Vagina (tissue), 2 donors: ENCODE measurements around the gene FBXW9. TPM values are rescaled to one million over a fixed set of nuclear protein-coding genes. Genes with fewer than 3 reads are reported as not detected.

Experiments used
- DNase-seq, 2 donors: peaks; one replicate each; pipeline ENCODE4 v3.0.0-alpha.2; 2017; ENCODE audit errors: extremely low spot score in 2 of 2
- H3K27ac ChIP-seq: fragments of 200-600 bp; sonication (generic); one replicate; pipeline ENCODE4 v1.5.1; 2019
- H3K27me3 ChIP-seq: fragments of 200-600 bp; sonication (generic); one replicate; pipeline ENCODE4 v1.5.1; 2019
- H3K36me3 ChIP-seq, 2 donors: fragments of 200-600 bp; sonication (generic); one replicate each; pipeline ENCODE4 v1.5.1; 2017 to 2019
- H3K4me1 ChIP-seq: fragments of 200-600 bp; sonication (generic); one replicate; pipeline ENCODE4 v1.5.1; 2019
- H3K4me3 ChIP-seq, 2 donors: fragments of 200-600 bp; sonication (generic); 1 replicate in 1 of 2; 2 replicates in 1 of 2; pipeline ENCODE4 v1.5.1; 2016 to 2019
- H3K9me3 ChIP-seq: fragments of 200-600 bp; sonication (generic); one replicate; pipeline ENCODE4 v1.5.1; 2019
- CTCF ChIP-seq, 3 experiments: fragments of 450-650 bp in 2 of 3; fragments of 200-600 bp in 1 of 3; sonication (generic) in 1 of 3; IDR thresholded peaks; one replicate each; pipeline ENCODE4 v1.5.1; 2017 to 2019; ENCODE audit warnings: antibody characterized with exemption in 3 of 3, mild to moderate bottlenecking in 2 of 3, moderate library complexity in 2 of 3
- POLR2A ChIP-seq, 2 donors: fragments of 450-650 bp; IDR thresholded peaks; one replicate each; pipeline ENCODE4 v1.6.1; 2017; ENCODE audit warnings: antibody characterized with exemption in 2 of 2, mild to moderate bottlenecking in 2 of 2, moderate library complexity in 2 of 2
- POLR2AphosphoS5 ChIP-seq, 2 donors: sonication (generic); formaldehyde crosslinking; IDR thresholded peaks; one replicate each; pipeline ENCODE4 v1.9.0; 2017; ENCODE audit warnings: antibody characterized with exemption in 2 of 2, mild to moderate bottlenecking in 2 of 2, low read depth in 1 of 2; ENCODE audit not compliant: insufficient read depth in 1 of 2
- intact Hi-C: fragments of 100-400 bp; cut with DNase I; formaldehyde crosslinking; loops from one replicate; pipeline ENCODE4 v1.15.1; 2023
- total RNA-seq: library from RNA; depleted of rRNA; stranded (reverse); fragments of >200 nt; gene quantifications from one replicate; pipeline ENCODE4 v1.2.3, GENCODE V29; 2016

Gene FBXW9
- 5.6 TPM for total RNA-seq

- Histone ChIP-seq H3K4me3 (peak within 1 kb of the TSS; percentile 66 to 78), H3K27ac (peak within 1 kb of the TSS; percentile 80), H3K27me3 (no peaks in the 10 kb centered on the region), H3K36me3 (peaks cover 0 to 15% of the 10 kb centered on the region in 2 donors), H3K9me3 (no peaks in the 10 kb centered on the region), H3K4me1 (peaks cover 26% of the 10 kb centered on the region)
- TF ChIP-seq POLR2A (IDR thresholded peaks at IDR 0.05): no peak
- peak; percentile 92 to 94 for TF ChIP-seq POLR2AphosphoS5 (IDR thresholded peaks at IDR 0.05; ENCODE audit: insufficient read depth in 1 of 2, low read depth in 1 of 2)
- intact Hi-C loops: no loop called here
- peak in 1 of 2 donors; percentile 95 for DNase-seq
Observed at GRCh38 chr19:12696366-12697335, at the start of gene FBXW9. TSS of gene FBXW9 (minus strand) at chr19:12696631. CDS start at chr19:12696581, 50 bp downstream.

GRCh38 chr19:12745166-12745897 is 48.9 kb upstream of the FBXW9 start:
- Histone ChIP-seq H3K27me3 (no peaks in the 10 kb centered on the region), H3K36me3 (peaks cover 0 to 30% of the 10 kb centered on the region in 2 donors), H3K27ac (no peak overlapping the region), H3K4me1 (peaks cover 15% of the 10 kb centered on the region), H3K4me3 (no peak overlapping the region), H3K9me3 (no peaks in the 10 kb centered on the region)
- intact Hi-C loops: no loop called here
- no peak for TF ChIP-seq CTCF (IDR thresholded peaks at IDR 0.05)
- no peak for TF ChIP-seq POLR2AphosphoS5 (IDR thresholded peaks at IDR 0.05; ENCODE audit: insufficient read depth in 1 of 2, low read depth in 1 of 2)
- TF ChIP-seq POLR2A (IDR thresholded peaks at IDR 0.05): no peak
- DNase-seq: no peak

GRCh38 chr19:12737835-12738351 is 41.5 kb upstream of the FBXW9 start:
- intact Hi-C loops: no loop called here
- TF ChIP-seq CTCF (IDR thresholded peaks at IDR 0.05) (no peak), POLR2A (IDR thresholded peaks at IDR 0.05) (no peak), POLR2AphosphoS5 (IDR thresholded peaks at IDR 0.05; ENCODE audit: insufficient read depth in 1 of 2, low read depth in 1 of 2) (no peak)
- no peak for DNase-seq
- H3K9me3 ChIP-seq: no peaks in the 10 kb centered on the region
- no peaks in the 10 kb centered on the region for H3K27me3 ChIP-seq
- H3K36me3 ChIP-seq: peaks cover 0 to 14% of the 10 kb centered on the region in 2 donors
- H3K27ac ChIP-seq: peak overlapping the region; percentile 90
- peak overlapping the region; percentile 73 to 81 for H3K4me3 ChIP-seq
- H3K4me1 ChIP-seq: peaks cover 37% of the 10 kb centered on the region

- Histone ChIP-seq H3K9me3 (no peaks in the 10 kb centered on the region), H3K27me3 (no peaks in the 10 kb centered on the region), H3K4me3 (peak within 1 kb of the TSS; percentile 73 to 81), H3K36me3 (peaks cover 0 to 14% of the 10 kb centered on the region in 2 donors), H3K4me1 (peaks cover 44% of the 10 kb centered on the region), H3K27ac (peak within 1 kb of the TSS; percentile 90)
- intact Hi-C loops: no loop called here
- TF ChIP-seq POLR2AphosphoS5 (IDR thresholded peaks at IDR 0.05; ENCODE audit: insufficient read depth in 1 of 2, low read depth in 1 of 2): peak; percentile 77 to 99
- peak in 1 of 3 experiments; percentile 19 for TF ChIP-seq CTCF (IDR thresholded peaks at IDR 0.05)
- no peak for TF ChIP-seq POLR2A (IDR thresholded peaks at IDR 0.05)
- DNase-seq: peak in 1 of 2 donors; percentile 99
Observed at GRCh38 chr19:12736995-12737834, 40.8 kb upstream of the FBXW9 start, which contains the start of gene GET3. TSS of gene GET3 (plus strand) at chr19:12737497. CDS start at chr19:12737506, 9 bp downstream.
